Suprapubic skin (tissue), 4 donors: ENCODE measurements around the gene ECT2. TPM values are rescaled to one million over a fixed set of nuclear protein-coding genes. Genes with fewer than 3 reads are reported as not detected.
"Not testable (repeated sequence)": the region's sequence is repeated elsewhere in the genome, so short reads cannot be mapped to it uniquely, and the experiment has no call there.

Experiments used
- DNase-seq, 2 donors: peaks; one replicate each; pipeline ENCODE4 v3.0.0-alpha.2; 2019; ENCODE audit warnings: low spot score in 2 of 2
- H3K27ac ChIP-seq: fragments of 200-600 bp; sonication (generic); one replicate; pipeline ENCODE4 v1.5.1; 2019
- H3K27me3 ChIP-seq: fragments of 200-600 bp; sonication (generic); one replicate; pipeline ENCODE4 v1.5.1; 2019
- H3K36me3 ChIP-seq: fragments of 200-600 bp; sonication (generic); one replicate; pipeline ENCODE4 v1.5.1; 2019
- H3K4me1 ChIP-seq: fragments of 200-600 bp; sonication (generic); one replicate; pipeline ENCODE4 v1.5.1; 2019
- H3K4me3 ChIP-seq: fragments of 200-600 bp; sonication (generic); one replicate; pipeline ENCODE4 v1.5.1; 2019; ENCODE audit warnings: mild to moderate bottlenecking
- H3K9me3 ChIP-seq: fragments of 200-600 bp; sonication (generic); one replicate; pipeline ENCODE4 v1.5.1; 2019
- EP300 ChIP-seq: sonication (generic); formaldehyde crosslinking; IDR thresholded peaks from one replicate; pipeline ENCODE4 v1.6.1; 2017; ENCODE audit warnings: antibody characterized with exemption
- POLR2A ChIP-seq, 2 donors: fragments of 450-650 bp; IDR thresholded peaks; one replicate each; pipeline ENCODE4 v1.6.1; 2017; ENCODE audit warnings: antibody characterized with exemption in 2 of 2, mild to moderate bottlenecking in 2 of 2, moderate library complexity in 2 of 2
- POLR2AphosphoS5 ChIP-seq, 3 donors: sonication (generic); formaldehyde crosslinking; IDR thresholded peaks; one replicate each; pipeline ENCODE4 v1.6.1; 2017; ENCODE audit warnings: antibody characterized with exemption in 3 of 3
- WGBS: methylation state at CpG from one replicate; pipeline ENCODE4 v1.1.5; 2018; 5-methylcytosine and 5-hydroxymethylcytosine counted together
- total RNA-seq, 4 donors: library from RNA; depleted of rRNA; stranded (reverse); fragments of >200 nt; gene quantifications; one replicate each; pipeline ENCODE4 v1.1.0, GENCODE V29; 2016
- TF ChIP-seq, protein P1 (sequence below), 2 donors: fragments of 200-600 bp in 1 of 2; fragments of 450-650 bp in 1 of 2; sonication (generic) in 1 of 2; IDR thresholded peaks; one replicate each; pipeline ENCODE4 v1.5.1; 2016 to 2019; ENCODE audit warnings: antibody characterized with exemption in 2 of 2, mild to moderate bottlenecking in 1 of 2, moderate library complexity in 1 of 2

The ECT2 gene
- total RNA-seq, 4 donors from 2014 or later, result 6.5 to 15.1 (median 9.4) TPM

DNA sequence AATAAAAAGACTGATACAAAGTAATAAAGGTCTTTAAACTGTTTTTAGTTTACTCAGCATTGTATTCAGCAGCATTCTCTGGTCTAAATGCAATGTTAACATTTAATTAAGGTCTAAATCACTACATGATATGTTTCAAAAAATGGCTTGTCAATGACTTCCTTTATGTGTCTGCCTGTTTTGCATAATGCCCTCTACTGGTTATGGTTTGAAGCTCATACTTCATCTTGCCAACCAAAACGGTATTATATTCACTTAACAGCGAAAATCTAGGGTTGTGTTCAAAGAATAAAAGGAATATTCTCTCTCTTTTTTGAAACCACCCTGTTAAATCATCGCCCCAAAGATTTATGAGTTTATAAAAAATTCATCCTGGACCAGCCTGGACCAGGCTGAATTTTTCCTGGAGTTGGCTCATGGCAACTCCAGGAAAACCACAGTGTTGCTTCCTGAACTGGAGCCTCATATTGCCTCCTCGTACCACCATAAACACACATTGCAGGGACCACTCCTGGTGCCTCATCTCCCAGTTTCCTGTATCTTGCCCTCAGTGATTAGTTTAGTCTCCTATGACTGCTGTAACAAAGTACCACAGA lies 32.9 kb upstream of the ECT2 start:
- Histone ChIP-seq H3K36me3 (no peaks in the 10 kb centered on the region), H3K4me3 (no peak overlapping the region), H3K27ac (no peak overlapping the region), H3K27me3 (no peaks in the 10 kb centered on the region), H3K4me1 (no peaks in the 10 kb centered on the region), H3K9me3 (no peaks in the 10 kb centered on the region)
- no peak for DNase-seq
- 68% methylated on average over 4 of the region's 4 CpGs for WGBS
- no peak for TF ChIP-seq POLR2A (IDR thresholded peaks at IDR 0.05)
- no peak for TF ChIP-seq EP300
- TF ChIP-seq POLR2AphosphoS5 (IDR thresholded peaks at IDR 0.05), result no peak
- TF ChIP-seq, protein P1, sequence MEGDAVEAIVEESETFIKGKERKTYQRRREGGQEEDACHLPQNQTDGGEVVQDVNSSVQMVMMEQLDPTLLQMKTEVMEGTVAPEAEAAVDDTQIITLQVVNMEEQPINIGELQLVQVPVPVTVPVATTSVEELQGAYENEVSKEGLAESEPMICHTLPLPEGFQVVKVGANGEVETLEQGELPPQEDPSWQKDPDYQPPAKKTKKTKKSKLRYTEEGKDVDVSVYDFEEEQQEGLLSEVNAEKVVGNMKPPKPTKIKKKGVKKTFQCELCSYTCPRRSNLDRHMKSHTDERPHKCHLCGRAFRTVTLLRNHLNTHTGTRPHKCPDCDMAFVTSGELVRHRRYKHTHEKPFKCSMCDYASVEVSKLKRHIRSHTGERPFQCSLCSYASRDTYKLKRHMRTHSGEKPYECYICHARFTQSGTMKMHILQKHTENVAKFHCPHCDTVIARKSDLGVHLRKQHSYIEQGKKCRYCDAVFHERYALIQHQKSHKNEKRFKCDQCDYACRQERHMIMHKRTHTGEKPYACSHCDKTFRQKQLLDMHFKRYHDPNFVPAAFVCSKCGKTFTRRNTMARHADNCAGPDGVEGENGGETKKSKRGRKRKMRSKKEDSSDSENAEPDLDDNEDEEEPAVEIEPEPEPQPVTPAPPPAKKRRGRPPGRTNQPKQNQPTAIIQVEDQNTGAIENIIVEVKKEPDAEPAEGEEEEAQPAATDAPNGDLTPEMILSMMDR (IDR thresholded peaks at IDR 0.05), result no peak

DNA sequence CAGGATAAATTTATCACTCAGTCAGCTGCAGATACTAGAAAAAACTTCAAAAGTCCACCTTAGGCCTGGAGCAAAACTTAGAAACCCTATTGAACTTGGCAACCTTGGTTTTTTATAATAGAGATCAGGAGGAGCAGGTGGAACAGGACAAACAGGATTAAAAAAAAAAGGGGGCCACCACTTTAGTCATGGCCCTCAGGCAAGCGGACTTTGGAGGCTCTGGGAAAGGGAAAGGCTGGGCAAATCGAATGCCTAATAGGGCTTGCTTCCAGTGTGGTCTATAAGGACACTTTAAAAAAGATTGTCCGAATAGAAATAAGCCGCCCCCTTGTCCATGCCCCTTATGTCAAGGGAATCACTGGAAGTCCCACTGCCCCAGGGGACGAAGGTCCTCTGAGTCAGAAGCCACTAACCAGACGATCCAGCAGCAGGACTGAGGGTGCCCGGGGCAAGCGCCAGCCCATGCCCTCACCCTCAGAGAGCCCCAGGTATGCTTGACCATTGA lies 27.9 kb upstream of the ECT2 start:
- H3K4me3 ChIP-seq, H3K27me3 ChIP-seq, H3K27ac ChIP-seq, H3K4me1 ChIP-seq, DNase-seq, H3K9me3 ChIP-seq, H3K36me3 ChIP-seq: not testable (repeated sequence)
- 85% methylated on average over 8 of the region's 8 CpGs for WGBS

DNA sequence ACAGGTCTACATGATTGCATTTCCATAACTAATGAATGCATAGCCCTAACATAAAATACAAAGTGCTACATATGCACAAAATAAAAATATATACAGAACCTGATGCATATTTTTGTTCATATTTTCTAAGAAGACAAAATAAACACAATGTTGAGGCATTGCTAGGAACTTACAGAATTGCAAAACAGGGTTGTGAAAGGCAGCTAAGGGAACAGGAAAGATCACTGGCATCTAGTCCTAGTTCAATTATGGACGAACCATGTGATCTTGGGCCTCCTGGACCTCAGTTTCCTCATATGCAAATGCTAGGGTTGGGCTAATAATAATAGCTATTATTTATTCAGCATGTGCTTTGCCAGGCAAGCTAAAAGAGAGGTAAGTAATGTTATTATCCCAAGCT lies 24.1 kb upstream of the ECT2 start:
- Histone ChIP-seq H3K9me3 (no peaks in the 10 kb centered on the region), H3K36me3 (no peaks in the 10 kb centered on the region), H3K4me3 (no peak overlapping the region), H3K27ac (no peak overlapping the region), H3K4me1 (no peaks in the 10 kb centered on the region), H3K27me3 (no peaks in the 10 kb centered on the region)
- 62% methylated on average over 1 of the region's 1 CpG for WGBS
- TF ChIP-seq, protein P1 (IDR thresholded peaks at IDR 0.05), result no peak
- TF ChIP-seq EP300 (no peak), POLR2AphosphoS5 (IDR thresholded peaks at IDR 0.05) (no peak), POLR2A (IDR thresholded peaks at IDR 0.05) (no peak)
- no peak for DNase-seq

DNA sequence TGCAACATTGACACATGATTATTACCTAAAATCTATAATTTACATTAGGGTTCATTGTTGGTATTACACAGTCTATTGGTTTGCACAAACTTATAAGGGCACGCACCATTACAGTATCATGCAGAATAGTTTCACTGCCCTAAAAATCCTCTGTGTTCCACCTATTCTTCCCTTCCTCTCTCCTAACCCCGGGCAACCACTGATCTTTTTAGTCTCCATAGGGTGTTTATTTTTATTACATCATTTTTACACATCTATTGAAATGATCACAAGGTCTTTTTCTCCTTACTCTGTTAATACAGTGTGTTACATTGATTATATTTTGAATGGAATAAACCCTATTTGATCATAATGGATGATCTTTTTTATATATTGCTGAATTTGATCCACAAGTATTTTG lies 15.5 kb upstream of the ECT2 start:
- Histone ChIP-seq H3K4me1 (no peaks in the 10 kb centered on the region), H3K27ac (no peak overlapping the region), H3K36me3 (no peaks in the 10 kb centered on the region), H3K27me3 (no peaks in the 10 kb centered on the region), H3K4me3 (no peak overlapping the region), H3K9me3 (no peaks in the 10 kb centered on the region)
- 89% methylated on average over 2 of the region's 2 CpGs for WGBS
- no peak for DNase-seq
- TF ChIP-seq POLR2A (IDR thresholded peaks at IDR 0.05) (no peak), EP300 (no peak), POLR2AphosphoS5 (IDR thresholded peaks at IDR 0.05) (no peak)
- TF ChIP-seq, protein P1 (IDR thresholded peaks at IDR 0.05), result no peak

DNA sequence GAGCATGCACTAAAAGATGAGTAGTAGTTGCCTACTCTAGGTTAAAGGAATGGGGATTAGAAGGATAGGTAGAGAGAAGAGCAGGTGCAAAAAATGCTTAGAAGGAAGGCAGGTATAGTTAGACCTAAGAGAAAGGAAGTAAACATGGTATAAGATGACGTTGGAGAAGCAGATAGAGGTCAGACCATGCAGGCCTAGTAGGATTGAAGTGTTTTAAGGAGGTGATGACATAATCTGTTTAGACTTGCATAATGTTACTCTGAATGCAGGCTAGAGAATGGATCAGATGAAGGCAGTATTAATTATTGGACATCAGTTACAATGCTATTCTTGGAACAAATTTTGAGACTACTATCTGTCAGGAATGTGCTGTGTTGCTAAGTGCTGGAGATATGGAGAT lies 11.1 kb upstream of the ECT2 start:
- H3K4me1 ChIP-seq, result no peaks in the 10 kb centered on the region
- TF ChIP-seq POLR2AphosphoS5 (IDR thresholded peaks at IDR 0.05) (no peak), POLR2A (IDR thresholded peaks at IDR 0.05) (no peak)
- no peak overlapping the region for H3K4me3 ChIP-seq
- no peaks in the 10 kb centered on the region for H3K27me3 ChIP-seq
- DNase-seq, result no peak
- no peaks in the 10 kb centered on the region for H3K36me3 ChIP-seq
- 48% methylated on average over 1 of the region's 1 CpG for WGBS
- no peaks in the 10 kb centered on the region for H3K9me3 ChIP-seq
- no peak overlapping the region for H3K27ac ChIP-seq

DNA sequence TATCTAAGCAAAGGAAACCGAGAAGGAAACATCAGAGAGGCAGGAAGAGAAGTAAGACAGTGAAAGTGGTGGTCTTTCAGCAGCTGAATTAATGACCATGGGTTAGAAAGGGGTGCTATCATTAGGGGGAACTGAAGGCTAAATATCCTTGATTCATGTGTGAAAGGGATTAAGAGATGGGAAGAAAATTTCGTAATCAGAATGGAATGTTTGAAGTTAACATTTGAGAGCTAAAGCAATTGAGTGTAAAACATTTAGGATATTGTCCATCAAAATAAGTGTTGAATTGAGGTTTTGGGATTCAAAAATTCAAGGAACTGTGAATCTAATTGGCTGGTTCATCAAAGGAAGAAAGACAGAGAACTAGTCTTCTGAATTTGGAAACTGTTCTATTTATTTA lies 4.1 kb upstream of the ECT2 start:
- H3K4me3 ChIP-seq, result no peak overlapping the region
- no peaks in the 10 kb centered on the region for H3K27me3 ChIP-seq
- DNase-seq, result no peak
- H3K9me3 ChIP-seq, result no peaks in the 10 kb centered on the region
- 61% methylated on average over 2 of the region's 2 CpGs for WGBS
- peaks cover 21% of the 10 kb centered on the region for H3K4me1 ChIP-seq
- H3K27ac ChIP-seq, result no peak overlapping the region
- no peaks in the 10 kb centered on the region for H3K36me3 ChIP-seq
- TF ChIP-seq POLR2A (IDR thresholded peaks at IDR 0.05) (no peak), POLR2AphosphoS5 (IDR thresholded peaks at IDR 0.05) (no peak), EP300 (no peak)
- TF ChIP-seq, protein P1 (IDR thresholded peaks at IDR 0.05), result no peak
